ENCODE results near the gene EVPL.

GRCh38 chr17:76034428-76035350 lies 7.6 kb upstream of the EVPL start:
- TF ChIP-seq CTCF (IDR thresholded peaks at IDR 0.05) (no peak), POLR2AphosphoS5 (IDR thresholded peaks at IDR 0.05; ENCODE audit: low read depth, low read length) (no peak), SIN3A (IDR thresholded peaks at IDR 0.05; ENCODE audit: borderline replicate concordance, insufficient read depth, low read depth, low read length) (no peak), TCF7L2 (IDR thresholded peaks at IDR 0.05; ENCODE audit: low read depth, low read length) (no peak)
